ENCODE data around the gene CAPZB.

CAPZB gene

GRCh38 chr1:19371226-19372135, 113.9 kb downstream of the CAPZB start:
- Histone ChIP-seq H3K27me3 (ENCODE audit: insufficient read depth, low read length, poor library complexity) (no peaks in the 10 kb centered on the region), H2AFZ (ENCODE audit: low read depth, low read length) (no peak overlapping the region), H3K9me3 (ENCODE audit: insufficient read depth, low read length, severe bottlenecking) (no peaks in the 10 kb centered on the region), H3K4me2 (ENCODE audit: insufficient read depth, low read length) (no peak overlapping the region), H3K36me3 (ENCODE audit: insufficient read depth, low read length) (peaks cover 42% of the 10 kb centered on the region), H3K4me1 (ENCODE audit: insufficient read depth, low read length) (no peaks in the 10 kb centered on the region), H4K20me1 (ENCODE audit: insufficient read depth, low read length) (peaks cover 61% of the 10 kb centered on the region), H3K9ac (ENCODE audit: low read depth, low read length) (no peak overlapping the region), H3K4me3 (ENCODE audit: low read depth in 1 of 2, low read length in 2 of 2) (no peak overlapping the region), H3K79me2 (ENCODE audit: insufficient read depth, low read length) (peaks cover 17% of the 10 kb centered on the region), H3K27ac (ENCODE audit: low read length) (no peak overlapping the region)
- no peak for DNase-seq
- ATAC-seq (ENCODE audit: insufficient read depth, low read depth) = no peak
- no peak for TF ChIP-seq CTCF (IDR thresholded peaks at IDR 0.05; ENCODE audit: borderline replicate concordance, extremely low read depth, low read length, poor library complexity, severe bottlenecking)
- TF ChIP-seq EZH2 (IDR thresholded peaks at IDR 0.05; ENCODE audit: borderline replicate concordance, low read depth, low read length, severe bottlenecking) = no peak

GRCh38 chr1:19370453-19371170, 114.7 kb downstream of the CAPZB start:
- no peak overlapping the region for H3K27ac ChIP-seq (ENCODE audit: low read length)
- H3K9ac ChIP-seq (ENCODE audit: low read depth, low read length) = no peak overlapping the region
- peaks cover 20% of the 10 kb centered on the region for H3K79me2 ChIP-seq (ENCODE audit: insufficient read depth, low read length)
- no peaks in the 10 kb centered on the region for H3K9me3 ChIP-seq (ENCODE audit: insufficient read depth, low read length, severe bottlenecking)
- no peaks in the 10 kb centered on the region for H3K27me3 ChIP-seq (ENCODE audit: insufficient read depth, low read length, poor library complexity)
- no peak overlapping the region for H3K4me2 ChIP-seq (ENCODE audit: insufficient read depth, low read length)
- H4K20me1 ChIP-seq (ENCODE audit: insufficient read depth, low read length) = peaks cover 55% of the 10 kb centered on the region
- no peaks in the 10 kb centered on the region for H3K4me1 ChIP-seq (ENCODE audit: insufficient read depth, low read length)
- no peak for DNase-seq
- H3K36me3 ChIP-seq (ENCODE audit: insufficient read depth, low read length) = peaks cover 33% of the 10 kb centered on the region
- TF ChIP-seq EZH2 (IDR thresholded peaks at IDR 0.05; ENCODE audit: borderline replicate concordance, low read depth, low read length, severe bottlenecking) = no peak
- TF ChIP-seq CTCF (IDR thresholded peaks at IDR 0.05; ENCODE audit: borderline replicate concordance, extremely low read depth, low read length, poor library complexity, severe bottlenecking) = no peak
- H2AFZ ChIP-seq (ENCODE audit: low read depth, low read length) = no peak overlapping the region
- no peak overlapping the region for H3K4me3 ChIP-seq (ENCODE audit: low read depth in 1 of 2, low read length in 2 of 2)
- ATAC-seq (ENCODE audit: insufficient read depth, low read depth) = no peak

DNA sequence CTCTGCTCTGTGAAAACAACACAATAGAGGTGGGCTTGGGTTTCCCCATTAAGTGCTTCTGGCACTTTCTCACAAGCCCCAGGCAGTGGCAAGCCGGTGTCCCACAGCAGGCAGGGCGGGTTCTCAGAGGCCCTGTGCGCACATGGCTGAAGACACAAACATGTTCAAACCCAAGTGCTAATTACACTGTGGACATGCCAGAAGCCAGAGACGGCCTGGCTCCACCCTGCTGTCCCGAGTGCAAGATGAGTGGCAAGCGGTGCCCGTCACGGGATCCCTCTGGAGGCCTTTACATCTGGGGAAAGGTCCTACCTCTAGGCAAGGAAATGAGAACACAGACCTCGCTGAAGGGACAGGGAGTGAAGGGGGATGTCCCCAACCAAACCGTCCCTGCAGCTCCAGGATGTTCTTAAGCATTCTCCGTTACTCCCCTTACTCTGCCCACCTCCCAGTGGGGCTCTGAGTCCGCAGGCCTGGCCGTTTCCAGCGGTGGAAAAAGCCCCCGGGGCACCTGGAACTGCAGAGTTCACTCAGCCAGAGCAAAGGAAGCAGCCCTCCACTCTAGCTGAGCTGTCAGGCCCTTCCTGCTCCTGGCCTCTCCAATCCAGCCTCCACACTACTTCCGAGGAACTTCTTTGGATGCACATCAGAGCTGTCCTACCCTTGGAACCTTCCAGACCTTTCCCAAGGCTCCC, 115.8 kb downstream of the CAPZB start:
- ATAC-seq (ENCODE audit: insufficient read depth, low read depth) (no peak), DNase-seq (no peak)
- Histone ChIP-seq H3K79me2 (ENCODE audit: insufficient read depth, low read length) (peaks cover 21% of the 10 kb centered on the region), H4K20me1 (ENCODE audit: insufficient read depth, low read length) (peaks cover 61% of the 10 kb centered on the region), H3K27me3 (ENCODE audit: insufficient read depth, low read length, poor library complexity) (no peaks in the 10 kb centered on the region), H3K9ac (ENCODE audit: low read depth, low read length) (no peak overlapping the region), H3K4me2 (ENCODE audit: insufficient read depth, low read length) (no peak overlapping the region), H3K27ac (ENCODE audit: low read length) (no peak overlapping the region), H3K4me3 (ENCODE audit: low read depth in 1 of 2, low read length in 2 of 2) (no peak overlapping the region), H3K4me1 (ENCODE audit: insufficient read depth, low read length) (no peaks in the 10 kb centered on the region), H3K36me3 (ENCODE audit: insufficient read depth, low read length) (peaks cover 27% of the 10 kb centered on the region), H3K9me3 (ENCODE audit: insufficient read depth, low read length, severe bottlenecking) (no peaks in the 10 kb centered on the region), H2AFZ (ENCODE audit: low read depth, low read length) (no peak overlapping the region)
- TF ChIP-seq EZH2 (IDR thresholded peaks at IDR 0.05; ENCODE audit: borderline replicate concordance, low read depth, low read length, severe bottlenecking) (no peak), CTCF (IDR thresholded peaks at IDR 0.05; ENCODE audit: borderline replicate concordance, extremely low read depth, low read length, poor library complexity, severe bottlenecking) (no peak)

Data from DND-41 (cell line).